DMS114 treated with DMSO at 0.1 percent for 48 hours (cell line): ENCODE data around the gene AGBL4.
"Not testable (repeated sequence)": the region's sequence is repeated elsewhere in the genome, so short reads cannot be mapped to it uniquely, and the experiment has no call there.

Source experiments
- DNase-seq: peaks from one replicate; lab custom pipeline; 2025; ENCODE audit not compliant: unreplicated experiment; lab: John Stamatoyannopoulos, UW

The AGBL4 gene

DNA sequence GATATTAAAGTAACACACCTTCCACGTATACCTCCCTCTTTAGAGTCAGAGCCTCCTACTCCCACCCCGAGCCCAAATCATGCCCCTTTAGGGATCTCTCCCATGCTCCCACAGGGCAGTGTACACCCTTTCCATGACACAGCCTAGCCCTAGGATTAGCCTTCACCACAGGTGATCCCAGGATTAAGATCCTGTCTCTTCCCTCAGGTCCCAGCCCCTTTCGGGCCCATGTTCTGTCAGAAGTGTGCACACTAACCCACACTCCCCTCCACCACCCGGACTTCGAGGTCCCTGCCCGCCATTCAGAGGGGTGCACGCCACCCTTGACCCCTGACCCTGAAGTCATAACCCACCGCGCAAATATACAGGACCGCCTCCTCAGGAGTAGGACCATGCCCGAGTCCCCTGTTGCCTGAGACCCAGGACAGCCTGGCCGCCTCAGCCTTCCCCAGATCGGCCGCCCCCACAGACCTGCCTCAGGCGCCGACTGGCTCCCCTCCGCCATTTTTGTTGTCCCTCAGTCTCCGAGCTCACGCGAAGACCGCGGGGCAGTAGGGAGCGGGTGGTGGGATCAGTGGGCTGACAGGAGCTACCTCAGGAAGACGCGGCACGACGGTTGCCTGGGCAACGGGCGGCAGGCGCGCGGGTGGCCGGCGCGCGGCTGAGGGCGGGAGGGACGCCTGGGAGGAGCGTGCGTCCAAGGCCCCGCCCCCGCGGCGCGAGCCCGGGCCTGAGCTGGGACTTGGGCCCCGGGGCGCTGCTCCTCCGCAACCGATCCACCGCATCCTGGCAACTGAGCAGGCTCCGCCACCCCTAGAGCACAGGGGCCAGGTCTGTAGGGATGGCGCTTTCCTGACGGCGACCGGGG lies at the start of gene AGBL4:
AGBL4 (minus strand) TSS at position 663 of the 868 bp plus-strand sequence.
- DNase-seq, result peak; percentile 49

DNA sequence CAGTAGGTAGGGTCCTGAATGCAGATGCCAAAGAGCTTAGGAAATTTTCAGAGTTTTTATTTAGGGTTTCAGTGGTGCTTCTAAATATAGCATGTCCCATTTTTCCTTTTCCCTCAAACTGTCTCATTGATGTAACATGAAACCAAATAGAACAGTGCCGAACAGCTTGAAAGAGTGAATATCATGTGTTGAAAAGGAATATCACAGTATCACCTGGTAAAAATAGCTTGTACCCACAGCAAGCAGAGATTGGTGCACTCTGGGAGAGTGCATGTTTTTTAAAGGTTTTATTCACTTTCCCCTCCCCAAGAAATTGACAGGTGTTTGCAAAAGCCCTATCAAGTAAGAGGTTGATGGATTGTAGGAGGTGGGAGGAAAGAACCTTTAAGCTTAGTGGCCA lies 43.1 kb upstream of the AGBL4 start:
- DNase-seq, result no peak

DNA sequence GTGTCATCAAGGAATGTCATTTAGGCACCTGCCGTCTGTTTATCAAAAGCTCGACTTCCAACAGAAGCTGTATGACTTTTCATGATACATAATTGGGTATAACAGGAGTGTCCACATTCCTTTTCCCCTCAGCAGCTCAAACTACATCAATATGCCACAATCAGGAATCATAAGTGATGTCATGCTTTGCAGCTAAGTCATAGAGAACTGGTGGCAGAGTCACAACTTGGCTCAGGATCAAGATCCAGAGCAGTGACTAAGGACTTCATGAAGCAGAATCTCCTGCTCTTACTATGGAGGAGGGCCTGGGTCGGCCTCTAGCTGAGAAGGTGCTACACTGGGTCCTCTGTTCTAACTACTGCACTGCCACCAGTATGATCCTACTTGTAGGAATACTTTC lies 36.5 kb upstream of the AGBL4 start:
- DNase-seq, result no peak

DNA sequence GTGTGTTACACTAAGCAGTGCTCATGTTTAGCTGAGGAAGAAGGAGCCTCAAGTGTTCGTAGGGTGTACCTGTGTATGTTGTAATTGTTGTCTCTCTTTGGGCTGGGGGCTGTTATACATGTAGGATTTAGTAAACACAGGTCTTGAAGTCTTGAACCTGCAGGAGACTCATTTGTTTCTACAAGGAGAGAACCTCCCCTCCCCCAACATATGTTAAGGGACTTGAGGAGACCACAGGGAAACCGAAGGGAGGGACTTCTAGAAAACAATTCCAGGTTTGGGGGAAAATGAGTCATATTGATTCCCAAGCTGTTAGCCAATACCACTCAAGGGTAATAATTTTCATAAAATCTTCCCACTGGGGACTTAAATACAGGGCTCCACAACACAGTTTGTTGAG lies 25.0 kb upstream of the AGBL4 start:
- no peak for DNase-seq

- peak; percentile 61 for DNase-seq
These were observed 24.4 kb upstream of the AGBL4 start for GRCh38 chr1:50047916-50048694.

DNA sequence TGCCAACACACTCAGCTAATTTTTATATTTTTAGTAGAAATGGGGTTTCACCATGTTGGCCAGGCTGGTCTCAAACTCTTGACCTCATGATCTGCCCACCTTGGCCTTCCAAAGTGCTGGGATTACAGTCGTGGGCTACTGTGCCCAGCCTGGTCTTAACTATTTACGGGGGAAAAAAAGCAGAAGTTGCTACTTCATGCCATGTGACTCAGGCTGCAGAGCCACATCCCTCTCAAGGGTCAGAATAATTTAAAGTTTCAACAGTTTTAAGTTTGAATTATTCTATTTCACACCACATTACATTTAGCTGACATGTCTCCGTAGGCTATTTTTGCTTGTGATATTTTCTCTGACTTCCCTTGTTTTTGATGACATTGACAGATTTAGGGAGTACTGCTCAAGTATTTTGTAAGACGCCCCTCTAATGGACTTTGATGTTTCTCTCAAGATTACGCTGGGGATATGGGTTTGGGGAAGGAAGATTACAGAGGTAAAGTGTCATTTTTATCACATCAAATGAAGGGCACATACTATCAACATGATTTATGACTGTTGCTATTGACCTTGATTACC lies 14.6 kb upstream of the AGBL4 start:
- DNase-seq, result no peak

- no peak for DNase-seq
These were observed 4.0 kb upstream of the AGBL4 start for GRCh38 chr1:50027794-50028193.

- DNase-seq, result no peak
These were observed 28.0 kb downstream of the AGBL4 start for GRCh38 chr1:49995734-49996133.

GRCh38 chr1:49971088-49971487 lies 52.7 kb downstream of the AGBL4 start:
- no peak for DNase-seq

DNA sequence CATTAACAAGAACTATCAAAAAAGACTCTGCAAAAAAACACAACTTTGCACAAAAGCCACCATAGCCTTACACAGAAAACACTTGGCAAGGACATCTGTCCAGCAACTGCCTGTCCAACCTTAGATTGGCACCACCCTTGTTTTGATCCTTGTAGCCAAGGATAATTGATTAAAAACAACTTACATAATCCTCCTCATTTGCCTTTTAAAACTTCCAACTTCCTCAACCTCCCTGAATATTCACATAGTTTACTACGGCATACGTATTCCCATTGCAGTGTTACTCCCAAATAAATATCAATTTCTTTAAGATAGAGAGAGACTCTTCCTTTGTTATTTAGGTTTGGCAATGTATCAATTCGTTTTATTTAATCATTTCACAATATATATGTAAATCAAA lies 72.4 kb downstream of the AGBL4 start:
- no peak for DNase-seq

DNA sequence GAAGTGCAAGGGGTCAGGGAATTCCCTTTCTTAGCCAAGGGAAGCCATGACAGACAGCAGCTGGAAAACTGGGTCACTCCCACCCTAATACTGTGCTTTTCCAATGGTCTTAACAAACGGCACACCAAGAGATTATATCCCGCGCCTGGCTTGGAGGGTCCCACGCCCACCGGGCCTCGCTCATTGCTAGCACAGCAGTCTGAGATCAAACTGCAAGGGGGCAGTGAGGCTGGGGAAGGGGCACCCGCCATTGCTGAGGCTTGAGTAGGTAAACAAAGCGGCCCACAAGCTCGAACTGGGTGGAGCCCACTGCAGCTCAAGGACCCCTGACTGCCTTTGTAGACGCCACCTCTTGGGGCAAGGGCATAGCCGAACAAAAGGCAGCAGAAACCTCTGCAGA lies 108.5 kb downstream of the AGBL4 start:
- not testable (repeated sequence) for DNase-seq

- DNase-seq, result no peak
These were observed 117.4 kb downstream of the AGBL4 start for GRCh38 chr1:49906365-49906764.

DNA sequence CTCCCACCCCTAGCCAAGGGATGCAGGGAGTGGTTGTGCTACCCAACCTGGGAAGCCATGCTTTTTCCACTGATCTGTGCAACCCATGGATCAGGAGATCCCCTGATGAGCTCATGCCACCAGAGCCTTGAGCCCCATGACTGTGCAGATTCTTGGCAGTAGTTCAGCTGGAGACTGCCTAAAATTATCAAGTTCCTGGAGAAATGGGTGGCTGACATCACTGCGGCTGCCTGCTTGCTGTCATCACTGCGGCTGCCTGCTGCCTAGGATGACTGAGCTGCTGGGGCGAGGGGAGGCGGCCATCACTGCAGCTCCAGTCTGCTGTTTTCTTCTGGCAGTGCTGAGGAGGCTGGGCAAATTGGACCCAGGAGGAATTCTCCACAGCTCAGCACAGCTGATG lies 159.2 kb downstream of the AGBL4 start:
- no peak for DNase-seq

DNA sequence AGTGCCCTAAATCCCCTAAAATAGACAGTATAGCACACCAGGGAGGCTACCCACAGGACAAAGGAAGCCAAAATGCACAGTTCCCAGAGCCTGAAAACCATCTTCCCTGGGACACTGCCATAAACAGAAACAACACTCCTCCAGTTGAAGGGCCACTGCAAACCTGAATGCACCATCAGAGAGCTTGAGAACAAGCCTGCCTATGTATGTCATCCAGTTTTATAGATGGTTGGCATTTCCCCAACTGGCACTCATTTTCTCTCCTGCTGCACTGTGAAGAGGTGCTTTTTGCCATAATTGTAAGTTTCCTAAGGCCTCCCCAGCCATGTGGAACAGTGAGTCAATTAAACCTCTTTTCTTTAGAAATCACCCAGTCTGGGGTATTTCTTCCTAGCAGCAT lies 169.0 kb downstream of the AGBL4 start:
- no peak for DNase-seq

GRCh38 chr1:49842596-49842995 lies 181.2 kb downstream of the AGBL4 start:
- DNase-seq, result no peak

DNA sequence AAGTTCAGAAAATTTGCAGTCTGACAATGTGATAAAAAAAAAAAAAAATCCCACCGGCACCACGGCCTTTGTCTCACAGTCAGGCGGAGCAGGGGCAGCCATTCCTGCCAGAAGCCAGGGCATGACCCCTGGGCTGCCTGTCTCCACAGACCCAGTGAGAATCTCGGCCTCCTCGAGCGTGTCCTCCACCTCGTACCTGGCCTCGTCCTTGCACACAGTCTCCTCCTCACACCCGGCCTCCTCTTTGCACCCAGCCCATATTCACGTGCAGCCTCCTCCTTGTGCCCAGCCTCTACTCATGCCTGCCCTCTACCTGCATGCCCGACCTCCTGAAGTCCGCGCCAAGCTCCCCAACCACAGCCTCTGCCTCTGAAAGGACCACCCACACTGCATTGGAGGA lies 182.0 kb downstream of the AGBL4 start:
- no peak for DNase-seq

GRCh38 chr1:49824261-49824660 lies 199.5 kb downstream of the AGBL4 start:
- DNase-seq, result no peak

DNA sequence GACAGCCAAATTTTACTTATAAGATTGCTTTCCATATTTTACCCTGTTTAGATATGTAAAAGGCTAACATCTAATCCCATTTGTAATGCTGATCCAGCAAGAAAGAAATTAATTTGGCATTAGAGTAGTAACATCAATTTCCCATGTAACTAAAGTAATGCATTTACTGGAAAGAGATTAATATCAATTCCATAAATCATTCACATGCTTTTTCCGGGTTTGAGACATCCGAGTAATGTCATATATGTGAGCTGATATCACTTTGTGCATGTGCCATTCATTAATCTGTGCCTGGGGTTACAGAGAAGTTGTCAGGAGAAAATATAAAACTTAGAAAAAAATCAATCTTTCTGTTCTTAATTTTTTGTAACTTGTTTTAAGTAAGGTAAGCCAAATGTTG lies 206.1 kb downstream of the AGBL4 start:
- DNase-seq, result no peak

DNA sequence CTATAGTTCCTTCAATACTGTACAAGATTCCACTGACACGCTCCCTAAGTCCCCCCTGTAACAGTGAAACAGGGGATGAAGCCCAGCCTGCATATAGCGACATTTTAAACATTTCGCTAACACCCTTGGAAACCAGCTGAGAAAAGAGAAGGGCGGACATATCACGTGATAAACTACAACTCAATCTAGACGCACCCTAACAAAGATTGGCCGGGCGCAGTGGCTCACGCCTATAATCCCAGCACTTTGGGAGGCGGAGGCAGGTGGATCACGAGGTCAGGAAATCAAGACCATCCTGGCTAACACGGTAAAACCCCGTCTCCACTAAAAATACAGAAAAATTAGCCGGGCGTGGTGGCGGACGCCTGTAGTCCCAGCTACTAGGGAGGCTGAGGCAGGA lies 236.7 kb downstream of the AGBL4 start:
- not testable (repeated sequence) for DNase-seq

DNA sequence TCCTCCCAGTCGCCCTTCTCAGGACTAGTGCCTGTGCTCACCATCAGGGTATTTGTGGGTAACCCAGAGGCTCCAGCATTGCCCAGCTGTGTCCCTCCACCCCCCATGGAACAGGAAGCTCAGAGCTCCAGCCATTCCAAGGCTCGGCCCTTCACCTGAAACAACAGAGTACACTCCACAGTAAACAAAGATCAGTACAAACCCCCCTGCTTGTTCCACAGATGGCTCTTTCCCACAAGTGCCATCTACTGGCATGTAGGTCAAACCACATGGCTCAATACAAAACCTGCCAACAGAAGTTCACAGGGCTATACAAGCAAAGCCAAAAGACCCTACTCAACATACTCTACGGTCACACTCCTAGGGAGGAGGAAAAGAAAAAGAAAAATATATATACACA lies 258.7 kb downstream of the AGBL4 start:
- no peak for DNase-seq

GRCh38 chr1:49738118-49738517 lies 285.6 kb downstream of the AGBL4 start:
- DNase-seq, result not testable (repeated sequence)

DNA sequence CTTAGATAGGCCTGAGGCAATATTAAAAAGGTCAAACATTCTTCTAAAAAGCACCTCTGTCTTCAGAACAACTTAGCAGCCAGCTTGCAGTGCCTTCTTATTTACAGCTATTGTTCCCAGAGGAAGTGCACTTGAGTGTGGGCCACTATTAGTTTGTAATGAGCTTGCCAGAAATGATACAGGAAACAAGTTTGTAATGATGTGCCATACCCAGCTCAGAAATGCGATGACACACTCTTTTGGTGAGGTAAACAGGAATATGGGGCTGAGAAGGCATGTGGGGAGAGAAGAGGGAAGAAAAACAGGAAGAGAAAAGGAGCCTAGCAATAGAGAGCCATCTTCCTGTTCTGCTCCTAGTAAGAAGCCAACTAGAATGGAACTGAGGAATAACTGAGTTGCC lies 295.4 kb downstream of the AGBL4 start:
- no peak for DNase-seq
